ELF-1 (cell line): ENCODE results near the gene RBM15B.
A peak's percentile ranks its signal among the peaks of the same experiment; 100 is the strongest.
"Not testable (repeated sequence)": the region's sequence is repeated elsewhere in the genome, so short reads cannot be mapped to it uniquely, and the experiment has no call there.

Experiments used
- DNase-seq: peaks from one replicate; pipeline ENCODE4 v3.0.0-alpha.2; 2016; ENCODE audit warnings: low read depth, low spot score

RBM15B gene

DNA sequence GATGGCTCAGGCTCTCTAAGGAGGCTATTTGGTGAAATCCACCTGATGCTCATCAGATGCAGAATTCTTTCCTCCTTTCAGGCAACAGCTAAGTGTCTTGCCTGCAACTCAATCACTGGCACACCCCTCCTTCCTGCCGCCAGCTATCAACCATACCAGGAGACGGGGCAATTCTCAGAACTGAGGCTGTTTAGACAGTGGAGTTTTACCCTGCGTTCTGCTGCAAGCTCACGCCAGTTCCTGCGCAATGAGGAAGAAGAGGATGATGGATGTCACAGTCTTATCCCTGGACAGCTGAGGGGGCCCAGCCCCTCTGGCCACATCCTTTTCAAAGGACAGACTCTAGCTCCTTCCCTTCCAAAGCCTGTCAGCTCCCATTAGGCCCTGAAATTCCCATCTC lies 13.0 kb upstream of the RBM15B start:
- no peak for DNase-seq

- no peak for DNase-seq
These were observed 12.4 kb upstream of the RBM15B start for GRCh38 chr3:51378726-51379125.

GRCh38 chr3:51379301-51379700 lies 11.8 kb upstream of the RBM15B start:
- DNase-seq = no peak

- DNase-seq = no peak
These were observed 11.2 kb upstream of the RBM15B start for GRCh38 chr3:51379746-51380455.

DNA sequence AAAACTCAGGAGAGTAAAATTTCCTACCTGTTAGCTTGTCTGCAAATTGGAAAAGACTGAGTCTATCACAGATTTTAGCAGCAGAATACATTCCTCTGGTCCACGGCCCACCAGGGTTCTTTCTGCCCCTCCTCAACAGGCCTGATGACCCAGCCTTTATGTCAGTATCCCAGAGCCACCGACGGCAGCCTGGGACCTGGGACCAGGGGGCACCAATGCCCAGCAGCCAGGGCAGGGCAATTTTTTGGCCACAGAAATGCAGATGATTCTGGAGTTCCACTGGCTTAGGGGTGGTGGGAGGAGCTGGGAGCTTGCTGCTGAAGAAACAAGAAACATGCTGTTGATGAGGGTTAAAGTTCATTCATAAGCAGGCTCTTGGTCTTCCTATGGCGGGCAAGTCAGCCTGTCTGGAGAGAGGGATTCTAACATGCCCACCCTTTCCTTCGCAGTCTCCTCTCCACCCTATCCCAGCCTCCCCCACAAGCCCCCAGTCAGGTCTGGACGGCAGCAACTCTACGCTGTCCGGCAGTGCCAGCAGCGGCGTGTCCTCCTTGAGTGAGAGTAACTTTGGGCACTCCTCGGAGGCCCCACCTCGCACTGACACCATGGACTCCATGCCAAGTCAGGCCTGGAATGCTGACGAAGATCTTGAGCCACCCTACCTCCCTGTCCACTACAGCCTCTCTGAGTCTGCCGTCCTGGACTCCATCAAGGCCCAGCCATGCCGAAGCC lies 10.3 kb upstream of the RBM15B start:
- DNase-seq = no peak

DNA sequence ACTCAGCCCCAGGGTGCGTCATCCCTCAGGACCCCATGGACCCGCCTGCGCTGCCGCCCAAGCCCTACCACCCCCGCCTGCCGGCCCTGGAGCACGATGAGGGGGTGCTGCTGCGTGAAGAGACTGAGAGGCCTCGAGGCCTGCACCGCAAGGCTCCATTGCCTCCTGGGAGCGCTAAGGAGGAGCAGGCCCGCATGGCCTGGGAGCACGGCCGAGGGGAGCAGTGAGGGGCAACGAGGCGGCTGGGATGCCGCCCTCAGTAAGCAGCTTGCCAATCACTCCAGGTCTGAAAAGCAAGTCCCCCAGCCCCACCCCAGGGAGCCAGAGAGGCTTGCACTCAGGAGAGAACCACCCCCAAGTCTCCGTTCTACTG lies 9.8 kb upstream of the RBM15B start:
- DNase-seq = no peak

- DNase-seq = peak; percentile 51
These were observed 8.9 kb upstream of the RBM15B start for GRCh38 chr3:51382076-51382745.

GRCh38 chr3:51382947-51383578 lies 8.0 kb upstream of the RBM15B start:
- no peak for DNase-seq

DNA sequence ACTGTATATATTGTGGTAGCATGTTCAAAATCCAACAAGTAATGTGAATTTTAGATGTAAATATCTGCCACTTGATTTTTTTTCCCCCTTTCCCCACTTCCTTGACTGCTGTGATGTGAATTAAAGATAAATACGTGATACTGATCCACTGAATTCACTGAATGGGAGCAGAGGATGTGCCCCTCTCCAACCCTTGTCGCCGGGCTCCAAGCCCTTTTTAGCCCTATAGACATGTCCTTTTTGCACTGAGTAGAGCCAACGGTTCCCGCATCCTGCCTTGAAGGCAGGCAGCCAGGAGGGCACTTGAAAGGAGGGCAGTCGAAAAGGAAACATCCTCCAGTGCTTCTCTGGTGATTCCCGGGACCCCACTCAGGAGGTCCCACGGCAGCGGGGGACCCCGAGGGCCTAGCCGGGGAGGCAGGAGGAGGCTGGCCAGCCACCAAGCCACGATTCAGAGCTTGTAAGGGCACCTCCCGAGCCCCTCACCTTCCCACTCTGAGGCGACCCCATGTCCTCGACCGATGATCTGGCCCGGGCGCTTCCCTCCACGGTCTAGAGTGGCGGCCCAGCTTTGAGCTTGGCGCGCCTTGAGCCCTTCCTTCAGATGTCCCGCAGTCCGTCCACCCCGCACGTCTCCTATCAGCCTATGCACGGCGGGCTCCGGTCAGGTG lies 6.9 kb upstream of the RBM15B start:
- no peak for DNase-seq

DNA sequence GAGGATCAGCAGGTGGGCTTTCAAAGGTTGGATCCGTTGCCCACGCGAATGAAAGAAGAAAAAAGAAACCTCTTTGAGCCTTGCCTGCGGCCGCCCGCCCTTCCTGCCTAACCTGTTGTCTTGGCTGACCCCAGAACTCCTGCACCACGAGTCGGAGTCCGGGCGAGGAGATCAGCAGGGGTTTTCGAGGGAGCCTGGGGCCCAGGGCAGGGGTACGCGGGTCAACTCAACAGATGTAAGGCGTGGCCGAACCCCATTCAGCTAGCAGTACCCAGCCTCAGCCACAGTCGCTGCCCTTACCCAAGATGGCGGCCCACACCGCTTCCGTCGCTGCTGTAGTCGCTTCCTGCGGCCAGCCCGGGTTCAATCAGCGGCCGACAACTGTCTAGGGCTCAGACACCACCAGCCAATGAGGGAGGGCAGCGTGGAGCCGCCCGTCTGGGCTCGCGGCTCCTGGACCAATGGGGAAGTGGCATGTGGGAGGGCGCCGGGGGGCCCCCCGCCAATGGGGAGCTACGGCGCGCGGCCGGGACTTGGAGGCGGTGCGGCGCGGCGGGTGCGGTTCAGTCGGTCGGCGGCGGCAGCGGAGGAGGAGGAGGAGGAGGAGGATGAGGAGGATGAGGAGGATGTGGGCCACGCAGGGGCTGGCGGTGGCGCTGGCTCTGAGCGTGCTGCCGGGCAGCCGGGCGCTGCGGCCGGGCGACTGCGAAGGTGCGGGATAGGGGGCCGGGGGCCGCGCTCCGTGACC lies 6.2 kb upstream of the RBM15B start, which contains the start of gene MANF:
MANF (plus strand) TSS at position 566 of the 748 bp plus-strand sequence; CDS start at position 618, 52 bp downstream.
- peak; percentile 99 for DNase-seq

GRCh38 chr3:51385621-51386091 lies 5.4 kb upstream of the RBM15B start:
- DNase-seq = peak; percentile 11

DNA sequence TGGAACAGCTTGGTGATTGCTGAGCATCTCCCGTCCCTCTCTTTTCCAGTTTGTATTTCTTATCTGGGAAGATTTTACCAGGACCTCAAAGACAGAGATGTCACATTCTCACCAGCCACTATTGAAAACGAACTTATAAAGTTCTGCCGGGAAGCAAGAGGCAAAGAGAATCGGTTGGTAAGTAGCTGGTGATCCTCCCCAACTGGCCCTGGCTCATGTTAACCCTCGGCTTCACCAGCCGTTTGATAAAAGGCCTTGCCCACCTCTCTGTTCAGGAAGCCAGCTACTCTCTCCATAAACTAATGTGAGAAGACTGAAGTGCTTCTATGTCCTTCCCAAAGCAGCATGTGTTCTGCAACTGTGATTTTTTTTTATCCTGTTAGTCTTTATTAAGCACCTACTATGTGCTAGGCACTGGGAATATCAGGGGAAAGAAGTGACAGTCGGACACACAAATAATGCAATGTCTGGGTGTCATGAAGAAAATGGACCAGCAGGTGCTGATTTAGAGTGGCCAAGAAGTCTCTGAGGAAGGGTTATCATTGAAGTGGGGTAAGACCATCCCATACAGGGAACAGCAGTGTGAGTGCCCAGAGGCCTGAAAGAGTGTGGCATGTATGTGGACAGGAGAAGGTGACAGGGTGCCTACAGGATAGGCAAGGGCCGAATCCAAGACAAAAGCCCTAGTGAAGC lies 4.8 kb upstream of the RBM15B start:
- no peak for DNase-seq

DNA sequence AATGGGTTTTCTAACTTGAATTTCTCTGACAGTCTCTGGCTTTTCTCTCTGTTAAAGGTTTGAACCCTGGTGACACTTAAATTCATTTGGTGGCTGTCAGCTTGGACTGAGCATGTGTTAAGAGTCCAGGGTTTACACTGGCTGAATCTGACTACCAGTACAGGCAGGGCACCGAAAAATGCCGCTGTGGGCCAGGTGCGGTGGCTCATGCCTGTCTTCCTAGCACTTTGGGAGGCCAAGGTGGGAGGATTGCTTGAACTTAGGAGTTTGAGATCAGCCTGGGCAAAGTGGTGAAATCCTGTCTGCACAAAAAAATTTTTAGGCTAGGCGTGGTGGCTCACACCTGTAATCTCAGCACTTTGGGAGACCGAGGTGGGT lies 4.2 kb upstream of the RBM15B start:
- DNase-seq = no peak

GRCh38 chr3:51387281-51387680 lies 3.8 kb upstream of the RBM15B start:
- DNase-seq = not testable (repeated sequence)

- DNase-seq = peak; percentile 87
These were observed 2.6 kb upstream of the RBM15B start for GRCh38 chr3:51388286-51389029.

DNA sequence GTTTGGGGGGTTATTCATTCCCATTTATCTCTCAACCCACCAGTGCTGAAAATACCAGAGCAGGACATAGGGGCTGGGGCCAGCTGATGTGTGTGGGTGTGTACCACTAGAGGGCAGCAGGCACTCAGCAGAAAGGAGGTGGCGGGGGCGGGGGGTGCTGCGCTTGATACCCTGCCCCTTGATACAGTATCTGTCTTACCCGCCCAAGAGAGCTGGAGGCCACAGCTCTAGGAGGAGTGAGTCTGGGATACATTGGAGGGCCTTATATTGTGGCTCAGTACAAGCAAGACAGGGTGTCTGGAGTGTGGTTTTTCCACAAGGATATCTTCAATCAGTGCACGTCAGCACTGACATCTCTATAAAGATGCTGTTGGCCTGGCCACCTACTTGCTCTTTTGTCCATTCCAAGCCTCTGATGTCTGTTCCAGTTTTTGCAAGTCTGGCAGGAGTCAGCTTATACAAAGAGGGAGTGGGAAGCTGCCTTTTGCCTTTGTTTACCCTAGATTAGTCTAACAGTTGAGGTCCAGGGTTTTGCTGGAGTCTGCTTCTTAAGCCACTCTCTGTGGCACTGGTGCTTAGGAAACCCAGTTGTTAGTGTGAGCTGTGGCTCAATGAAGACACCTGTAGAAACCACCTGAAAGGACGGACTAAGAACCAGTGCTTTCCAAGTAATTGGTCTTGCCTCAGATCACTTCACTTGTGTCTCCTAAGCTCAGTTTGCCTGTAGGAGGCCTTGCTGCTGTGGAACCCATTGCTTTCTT lies 1.5 kb upstream of the RBM15B start:
- DNase-seq = peak; percentile 75

DNA sequence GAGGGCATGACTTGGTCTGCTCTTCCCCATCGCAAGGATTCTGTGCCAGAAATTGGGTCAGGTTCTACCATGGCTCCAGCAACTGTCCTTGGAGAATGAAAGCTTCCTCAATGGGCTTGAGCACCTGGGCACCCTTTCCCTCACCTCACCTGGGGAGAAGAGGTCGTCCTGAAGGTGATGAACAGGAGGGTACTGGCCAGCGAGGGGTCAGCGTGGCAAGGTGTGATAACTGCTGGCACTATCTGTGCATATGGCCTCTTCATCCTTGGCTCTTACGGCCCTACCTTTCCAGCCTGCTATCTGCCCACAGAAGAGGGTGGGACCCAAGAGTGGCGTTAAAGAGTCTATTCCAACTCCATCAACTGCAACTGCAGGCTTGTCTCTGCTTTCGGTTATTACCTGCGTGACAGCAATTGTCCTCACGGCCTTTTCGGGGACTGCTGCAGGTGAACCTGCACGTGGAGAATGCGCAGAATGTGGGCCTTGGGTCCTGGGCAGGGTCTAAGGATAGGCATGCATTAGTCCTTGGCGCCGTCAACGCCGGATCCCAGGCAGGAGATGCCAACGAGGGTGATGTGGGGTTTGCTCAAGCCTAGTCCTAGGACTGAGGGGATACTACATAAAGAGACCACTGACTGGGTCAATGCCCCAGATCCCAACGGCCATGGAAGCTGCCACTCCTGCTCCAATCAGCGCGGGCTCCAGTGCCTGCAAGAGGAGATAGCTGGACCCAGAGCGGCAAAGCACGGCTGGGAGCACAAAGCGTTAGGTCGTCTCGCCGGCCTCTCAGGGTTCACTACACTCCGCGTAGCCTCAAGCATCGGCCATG lies 625 bp upstream of the RBM15B start:
- DNase-seq = no peak
